Transverse colon (tissue), 4 donors: ENCODE results near the gene ISYNA1. TPM values are rescaled to one million over a fixed set of nuclear protein-coding genes. Genes with fewer than 3 reads are reported as not detected.

Experiments used
- DNase-seq: peaks from one replicate; pipeline ENCODE4 v3.0.0-alpha.2; 2019
- H3K27ac ChIP-seq, 4 donors: fragments of 200-600 bp; sonication (generic); 2 replicates each; pipeline ENCODE4 v1.5.1; 2016 to 2018; ENCODE audit warnings: inconsistent platforms in 4 of 4
- H3K27me3 ChIP-seq: fragments of 200-600 bp; sonication (generic); 2 replicates; pipeline ENCODE4 v1.5.1; 2017; ENCODE audit warnings: inconsistent platforms
- H3K36me3 ChIP-seq, 4 donors: fragments of 200-600 bp; sonication (generic); 2 replicates each; pipeline ENCODE4 v1.5.1; 2017 to 2019; ENCODE audit warnings: inconsistent platforms in 4 of 4
- H3K4me1 ChIP-seq, 4 donors: fragments of 200-600 bp; sonication (generic); 2 replicates each; pipeline ENCODE4 v1.5.1; 2017 to 2020; ENCODE audit warnings: inconsistent platforms in 4 of 4
- H3K4me3 ChIP-seq, 4 donors: fragments of 200-600 bp; sonication (generic); 1 replicate in 1 of 4; 2 replicates in 3 of 4; pipeline versions ENCODE4 v1.5.1 to v1.6.1; 2017 to 2019; ENCODE audit warnings: inconsistent platforms in 4 of 4
- H3K9me3 ChIP-seq, 2 donors: fragments of 200-600 bp; sonication (generic); 2 replicates each; pipeline ENCODE4 v1.5.1; 2017 to 2019; ENCODE audit warnings: inconsistent platforms in 2 of 2
- CTCF ChIP-seq, 5 experiments: fragments of 200-600 bp in 3 of 5; fragments of 450-650 bp in 2 of 5; sonication (generic) in 3 of 5; IDR thresholded peaks; 1 replicate in 2 of 5; 2 replicates in 3 of 5; pipeline ENCODE4 v1.5.1; 2016 to 2017; ENCODE audit warnings: antibody characterized with exemption in 5 of 5, inconsistent platforms in 3 of 5, mild to moderate bottlenecking in 2 of 5, moderate library complexity in 1 of 5
- EP300 ChIP-seq: sonication (generic); formaldehyde crosslinking; IDR thresholded peaks from one replicate; pipeline ENCODE4 v1.6.1; 2017; ENCODE audit warnings: antibody characterized with exemption, low read depth
- POLR2A ChIP-seq: fragments of 450-650 bp; IDR thresholded peaks from one replicate; pipeline ENCODE4 v1.6.1; 2016; ENCODE audit warnings: antibody characterized with exemption, mild to moderate bottlenecking, moderate library complexity
- POLR2AphosphoS5 ChIP-seq, 3 donors: sonication (generic); formaldehyde crosslinking; IDR thresholded peaks; one replicate each; pipeline ENCODE4 v1.6.1; 2016; ENCODE audit warnings: antibody characterized with exemption in 3 of 3
- WGBS, 2 donors: methylation state at CpG; one replicate each; pipeline ENCODE4 v1.1.5; 2018; ENCODE audit warnings: low coverage in 1 of 2; 5-methylcytosine and 5-hydroxymethylcytosine counted together
- in situ Hi-C, 4 donors: fragments of 200-750 bp; cut with MboI; loops; one replicate each; pipeline versions ENCODE4 v1.15.0 to v1.15.1; 2017; ENCODE audit warnings: low sequenced_read_pairs in 3 of 4, low pct_ligation_motif_present in 1 of 4, low pct_unique_long_range_greater_than_20kb in 1 of 4
- intact Hi-C: fragments of 100-400 bp; cut with DNase I; formaldehyde crosslinking; loops from one replicate; pipeline ENCODE4 v1.15.1; 2023; ENCODE audit warnings: low total_unique reads
- total RNA-seq, 4 donors: library from RNA; depleted of rRNA; stranded (reverse); fragments of >200 nt; gene quantifications; one replicate each; pipeline ENCODE4 v1.1.0, GENCODE V29; 2016

The ISYNA1 gene
- total RNA-seq, 4 donors from 2014 or later: 3.0 to 15.1 (median 8.8) TPM

GRCh38 chr19:18423258-18424020 lies 14.5 kb downstream of the ISYNA1 start:
- Histone ChIP-seq H3K4me1 (peaks cover 23 to 61% (median 44%) of the 10 kb centered on the region in 4 donors), H3K27ac (peak overlapping the region; percentile 7 to 62 (median 44)), H3K9me3 (no peaks in the 10 kb centered on the region), H3K36me3 (no peaks in the 10 kb centered on the region), H3K4me3 (no peak overlapping the region), H3K27me3 (no peaks in the 10 kb centered on the region)
- no peak for TF ChIP-seq POLR2A
- no peak for TF ChIP-seq EP300
- TF ChIP-seq CTCF (IDR thresholded peaks at IDR 0.05): no peak
- no peak for TF ChIP-seq POLR2AphosphoS5 (IDR thresholded peaks at IDR 0.05)
- intact Hi-C loops: no loop called here
- 73 to 86% methylated on average over 4 to 16 of the region's 21 CpGs for WGBS, 2 donors
- no peak for DNase-seq
- in situ Hi-C loops: loop anchor here in 1 of 4 donors (25.0 kb wide), 1 partner anchor 161 kb away; the partner anchor contains the start of gene IQCN

GRCh38 chr19:18422530-18423191 lies 15.3 kb downstream of the ISYNA1 start:
- H3K4me1 ChIP-seq: peaks cover 28 to 68% (median 50%) of the 10 kb centered on the region in 4 donors
- intact Hi-C loops: no loop called here
- H3K9me3 ChIP-seq: no peaks in the 10 kb centered on the region
- in situ Hi-C loops: loop anchor here in 1 of 4 donors (25.0 kb wide), 1 partner anchor 160 kb away; the partner anchor contains the start of gene IQCN
- H3K36me3 ChIP-seq: no peaks in the 10 kb centered on the region
- H3K4me3 ChIP-seq: no peak overlapping the region
- TF ChIP-seq POLR2A (no peak), EP300 (no peak), POLR2AphosphoS5 (IDR thresholded peaks at IDR 0.05) (no peak), CTCF (IDR thresholded peaks at IDR 0.05) (no peak)
- H3K27me3 ChIP-seq: peaks cover 4% of the 10 kb centered on the region
- peak overlapping the region in 3 of 4 donors; percentile 5 to 52 (median 10) for H3K27ac ChIP-seq
- 70% methylated on average over 14 of the region's 14 CpGs; no CpG with 5 or more reads in 1 of the 2 donors for WGBS, 2 donors
- no peak for DNase-seq

- Histone ChIP-seq H3K9me3 (no peaks in the 10 kb centered on the region), H3K36me3 (no peaks in the 10 kb centered on the region), H3K4me1 (peaks cover 38 to 77% (median 60%) of the 10 kb centered on the region in 4 donors), H3K4me3 (no peak overlapping the region), H3K27ac (peak overlapping the region; percentile 87 to 92 (median 88)), H3K27me3 (peaks cover 16% of the 10 kb centered on the region)
- TF ChIP-seq EP300 (no peak), POLR2AphosphoS5 (IDR thresholded peaks at IDR 0.05) (no peak), POLR2A (no peak), CTCF (IDR thresholded peaks at IDR 0.05) (no peak)
- DNase-seq: no peak
- in situ Hi-C loops (loop anchor here in 1 of 4 donors (25.0 kb wide), 1 partner anchor 159 kb away; the partner anchor contains the start of gene IQCN), intact Hi-C loops (no loop called here)
- 78% methylated on average over 12 of the region's 12 CpGs; no CpG with 5 or more reads in 1 of the 2 donors for WGBS, 2 donors
Measured at GRCh38 chr19:18421371-18421959, 16.5 kb downstream of the ISYNA1 start.

- H3K4me1 ChIP-seq: peaks cover 39 to 77% (median 63%) of the 10 kb centered on the region in 4 donors
- peak overlapping the region in 2 of 4 donors; percentile 63 to 89 for H3K4me3 ChIP-seq
- H3K36me3 ChIP-seq: no peaks in the 10 kb centered on the region
- H3K27ac ChIP-seq: peak overlapping the region; percentile 87 to 92 (median 88)
- H3K9me3 ChIP-seq: no peaks in the 10 kb centered on the region
- TF ChIP-seq CTCF (IDR thresholded peaks at IDR 0.05) (no peak), POLR2AphosphoS5 (IDR thresholded peaks at IDR 0.05) (no peak), EP300 (no peak), POLR2A (no peak)
- in situ Hi-C loops (loop anchor here in 1 of 4 donors (25.0 kb wide), 1 partner anchor 159 kb away; the partner anchor contains the start of gene IQCN), intact Hi-C loops (no loop called here)
- peaks cover 21% of the 10 kb centered on the region for H3K27me3 ChIP-seq
- DNase-seq: no peak
- WGBS, 2 donors: 38% methylated on average over 2 of the region's 2 CpGs; no CpG with 5 or more reads in 1 of the 2 donors
Measured at GRCh38 chr19:18420930-18421329, 17.0 kb downstream of the ISYNA1 start.
